ENCODE results near the gene PLA2G2D. TPM values are rescaled to one million over a fixed set of nuclear protein-coding genes. Genes with fewer than 3 reads are reported as not detected.

Gene PLA2G2D
- polyA plus RNA-seq, 3 donors, result 0.08 TPM; not detected in 1

DNA sequence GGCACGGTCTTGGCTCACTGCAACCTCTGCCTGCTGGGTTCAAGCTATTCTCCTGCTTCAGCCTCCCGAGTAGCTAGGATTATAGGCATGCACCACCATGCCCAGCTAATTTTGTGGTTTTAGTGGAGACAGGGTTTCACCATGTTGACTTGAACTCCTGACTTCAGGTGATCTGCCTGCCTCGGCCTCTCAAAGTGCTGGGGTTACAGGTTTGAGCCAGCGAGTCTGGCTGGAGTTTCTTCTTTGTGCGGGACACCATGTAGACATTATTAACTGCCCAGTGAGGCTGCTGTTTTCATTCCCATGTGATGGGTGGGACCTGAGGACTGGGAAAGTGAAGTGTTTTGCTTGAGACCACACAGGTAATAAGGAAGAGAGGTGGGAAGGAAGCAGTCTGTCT is 26.0 kb downstream of the PLA2G2D start:
- TF ChIP-seq, protein P1, sequence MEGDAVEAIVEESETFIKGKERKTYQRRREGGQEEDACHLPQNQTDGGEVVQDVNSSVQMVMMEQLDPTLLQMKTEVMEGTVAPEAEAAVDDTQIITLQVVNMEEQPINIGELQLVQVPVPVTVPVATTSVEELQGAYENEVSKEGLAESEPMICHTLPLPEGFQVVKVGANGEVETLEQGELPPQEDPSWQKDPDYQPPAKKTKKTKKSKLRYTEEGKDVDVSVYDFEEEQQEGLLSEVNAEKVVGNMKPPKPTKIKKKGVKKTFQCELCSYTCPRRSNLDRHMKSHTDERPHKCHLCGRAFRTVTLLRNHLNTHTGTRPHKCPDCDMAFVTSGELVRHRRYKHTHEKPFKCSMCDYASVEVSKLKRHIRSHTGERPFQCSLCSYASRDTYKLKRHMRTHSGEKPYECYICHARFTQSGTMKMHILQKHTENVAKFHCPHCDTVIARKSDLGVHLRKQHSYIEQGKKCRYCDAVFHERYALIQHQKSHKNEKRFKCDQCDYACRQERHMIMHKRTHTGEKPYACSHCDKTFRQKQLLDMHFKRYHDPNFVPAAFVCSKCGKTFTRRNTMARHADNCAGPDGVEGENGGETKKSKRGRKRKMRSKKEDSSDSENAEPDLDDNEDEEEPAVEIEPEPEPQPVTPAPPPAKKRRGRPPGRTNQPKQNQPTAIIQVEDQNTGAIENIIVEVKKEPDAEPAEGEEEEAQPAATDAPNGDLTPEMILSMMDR (IDR thresholded peaks at IDR 0.05), result no peak
- no peak for DNase-seq
- WGBS (ENCODE audit: insufficient coverage), result 86% methylated on average over 3 of the region's 5 CpGs
- H3K27me3 Mint-ChIP-seq (ENCODE audit: low read depth in 3 of 3), result peaks cover 9 to 15% (median 13%) of the 10 kb centered on the region in 3 donors
- no peak overlapping the region for H3K4me3 Mint-ChIP-seq
- H2AFZ ChIP-seq (ENCODE audit: insufficient read depth, low read depth, low read length, poor library complexity, severe bottlenecking), result no peak overlapping the region
- H3K4me3 ChIP-seq (replicated peaks in 1 of 3; ENCODE audit: low read depth in 2 of 3, low read length in 3 of 3), result no peak overlapping the region
- H4K20me1 ChIP-seq (ENCODE audit: insufficient read depth, low read length), result no peaks in the 10 kb centered on the region
- no peaks in the 10 kb centered on the region for H3K36me3 ChIP-seq (replicated peaks in 1 of 2; ENCODE audit: control insufficient read depth in 1 of 2, insufficient read depth in 2 of 2, low read length in 2 of 2)
- H3K9me3 ChIP-seq (replicated peaks in 1 of 2; ENCODE audit: control insufficient read depth in 1 of 2, insufficient read depth in 1 of 2, low read length in 2 of 2), result peaks cover 0 to 3% of the 10 kb centered on the region in 2 donors
- no peak overlapping the region for H3K27ac ChIP-seq (ENCODE audit: low read depth in 1 of 2, low read length in 2 of 2)
- no peak overlapping the region for H3K4me2 ChIP-seq (replicated peaks; ENCODE audit: extremely low read depth, low read length, poor library complexity, severe bottlenecking)
- H3K79me2 ChIP-seq (ENCODE audit: insufficient read depth, low read length), result no peaks in the 10 kb centered on the region
- H3K9me3 Mint-ChIP-seq, result peaks cover 0 to 8% (median 2%) of the 10 kb centered on the region in 7 donors
- intact Hi-C loops (cut with micrococcal nuclease), result no loop called here
- peaks cover 14 to 16% of the 10 kb centered on the region in 2 donors for H3K4me1 ChIP-seq (ENCODE audit: control insufficient read depth in 1 of 2, insufficient read depth in 2 of 2, low read length in 2 of 2)
- H3K9ac ChIP-seq (ENCODE audit: insufficient read depth, low read length, poor library complexity, severe bottlenecking), result no peak overlapping the region
- H3K27ac Mint-ChIP-seq, result no peak overlapping the region
- H3K4me1 Mint-ChIP-seq, result peaks cover 15% of the 10 kb centered on the region
- H3K27me3 ChIP-seq (ENCODE audit: control insufficient read depth in 2 of 2, insufficient read depth in 2 of 2, low read length in 2 of 2), result no peaks in the 10 kb centered on the region
- no peaks in the 10 kb centered on the region for H3K36me3 Mint-ChIP-seq

DNA sequence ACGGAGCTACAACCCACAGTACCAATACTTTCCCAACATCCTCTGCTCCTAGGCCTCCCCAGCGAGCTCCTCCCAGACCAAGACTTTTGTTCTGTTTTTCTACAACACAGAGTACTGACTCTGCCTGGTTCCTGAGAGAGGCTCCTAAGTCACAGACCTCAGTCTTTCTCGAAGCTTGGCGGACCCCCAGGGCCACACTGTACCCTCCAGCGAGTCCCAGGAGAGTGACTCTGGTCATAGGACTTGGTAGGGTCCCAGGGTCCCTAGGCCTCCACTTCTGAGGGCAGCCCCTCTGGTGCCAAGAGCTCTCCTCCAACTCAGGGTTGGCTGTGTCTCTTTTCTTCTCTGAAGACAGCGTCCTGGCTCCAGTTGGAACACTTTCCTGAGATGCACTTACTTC is 28.7 kb downstream of the PLA2G2D start:
- H4K20me1 ChIP-seq (ENCODE audit: insufficient read depth, low read length), result no peaks in the 10 kb centered on the region
- no peak overlapping the region for H3K9ac ChIP-seq (ENCODE audit: insufficient read depth, low read length, poor library complexity, severe bottlenecking)
- Mint-ChIP-seq H3K27me3 (ENCODE audit: low read depth in 3 of 3) (peaks cover 9 to 15% (median 13%) of the 10 kb centered on the region in 3 donors), H3K27ac (no peak overlapping the region), H3K4me1 (peaks cover 9% of the 10 kb centered on the region), H3K36me3 (no peaks in the 10 kb centered on the region), H3K9me3 (peaks cover 0 to 8% (median 2%) of the 10 kb centered on the region in 7 donors), H3K4me3 (no peak overlapping the region)
- H3K79me2 ChIP-seq (ENCODE audit: insufficient read depth, low read length), result no peaks in the 10 kb centered on the region
- peaks cover 6 to 10% of the 10 kb centered on the region in 2 donors for H3K4me1 ChIP-seq (ENCODE audit: control insufficient read depth in 1 of 2, insufficient read depth in 2 of 2, low read length in 2 of 2)
- whole genome bisulfite sequencing (ENCODE audit: insufficient coverage), result 91% methylated on average over 5 of the region's 6 CpGs
- no peak overlapping the region for H3K4me2 ChIP-seq (replicated peaks; ENCODE audit: extremely low read depth, low read length, poor library complexity, severe bottlenecking)
- no peaks in the 10 kb centered on the region for H3K36me3 ChIP-seq (replicated peaks in 1 of 2; ENCODE audit: control insufficient read depth in 1 of 2, insufficient read depth in 2 of 2, low read length in 2 of 2)
- no peaks in the 10 kb centered on the region for H3K27me3 ChIP-seq (ENCODE audit: control insufficient read depth in 2 of 2, insufficient read depth in 2 of 2, low read length in 2 of 2)
- no peak for DNase-seq
- peaks cover 0 to 3% of the 10 kb centered on the region in 2 donors for H3K9me3 ChIP-seq (replicated peaks in 1 of 2; ENCODE audit: control insufficient read depth in 1 of 2, insufficient read depth in 1 of 2, low read length in 2 of 2)
- no peak overlapping the region for H3K4me3 ChIP-seq (replicated peaks in 1 of 3; ENCODE audit: low read depth in 2 of 3, low read length in 3 of 3)
- intact Hi-C loops (cut with micrococcal nuclease), result no loop called here
- TF ChIP-seq, protein P1 (IDR thresholded peaks at IDR 0.05), result no peak
- no peak overlapping the region for H3K27ac ChIP-seq (ENCODE audit: low read depth in 1 of 2, low read length in 2 of 2)
- no peak overlapping the region for H2AFZ ChIP-seq (ENCODE audit: insufficient read depth, low read depth, low read length, poor library complexity, severe bottlenecking)

Measured in CD14-positive monocyte (primary cell).